ENCODE measurements around the gene TCEANC2.
"Not testable (repeated sequence)": the region's sequence is repeated elsewhere in the genome, so short reads cannot be mapped to it uniquely, and the experiment has no call there.

TCEANC2 gene

DNA sequence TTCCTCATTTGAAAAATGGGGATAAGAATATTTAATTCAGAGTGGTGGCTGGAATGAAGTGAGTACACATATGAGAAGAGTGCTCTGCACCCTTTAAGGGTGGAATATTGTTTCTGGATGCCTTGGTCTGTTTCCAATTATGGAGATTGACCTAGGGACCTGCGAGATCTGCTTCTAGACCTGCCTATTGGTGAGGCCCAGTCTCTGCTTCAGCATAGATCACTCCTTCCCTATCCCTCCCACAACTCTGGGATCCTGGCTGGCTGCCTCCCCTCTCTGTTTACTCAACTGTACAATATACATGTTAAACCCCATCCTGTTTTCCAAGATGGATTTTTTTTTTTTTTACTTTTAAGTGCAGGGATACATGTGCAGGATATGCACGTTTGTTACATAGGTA, 29.1 kb upstream of the TCEANC2 start:
- TF ChIP-seq, protein P1, sequence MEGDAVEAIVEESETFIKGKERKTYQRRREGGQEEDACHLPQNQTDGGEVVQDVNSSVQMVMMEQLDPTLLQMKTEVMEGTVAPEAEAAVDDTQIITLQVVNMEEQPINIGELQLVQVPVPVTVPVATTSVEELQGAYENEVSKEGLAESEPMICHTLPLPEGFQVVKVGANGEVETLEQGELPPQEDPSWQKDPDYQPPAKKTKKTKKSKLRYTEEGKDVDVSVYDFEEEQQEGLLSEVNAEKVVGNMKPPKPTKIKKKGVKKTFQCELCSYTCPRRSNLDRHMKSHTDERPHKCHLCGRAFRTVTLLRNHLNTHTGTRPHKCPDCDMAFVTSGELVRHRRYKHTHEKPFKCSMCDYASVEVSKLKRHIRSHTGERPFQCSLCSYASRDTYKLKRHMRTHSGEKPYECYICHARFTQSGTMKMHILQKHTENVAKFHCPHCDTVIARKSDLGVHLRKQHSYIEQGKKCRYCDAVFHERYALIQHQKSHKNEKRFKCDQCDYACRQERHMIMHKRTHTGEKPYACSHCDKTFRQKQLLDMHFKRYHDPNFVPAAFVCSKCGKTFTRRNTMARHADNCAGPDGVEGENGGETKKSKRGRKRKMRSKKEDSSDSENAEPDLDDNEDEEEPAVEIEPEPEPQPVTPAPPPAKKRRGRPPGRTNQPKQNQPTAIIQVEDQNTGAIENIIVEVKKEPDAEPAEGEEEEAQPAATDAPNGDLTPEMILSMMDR (conservative IDR thresholded peaks at IDR 0.05; ENCODE audit: low read depth, low read length), result no peak
- Histone ChIP-seq H2AFZ (ENCODE audit: low read depth) (no peak overlapping the region), H3K27ac (no peak overlapping the region), H3K79me2 (ENCODE audit: insufficient read depth, low read depth) (no peaks in the 10 kb centered on the region), H3K27me3 (ENCODE audit: insufficient read depth, low read depth) (no peaks in the 10 kb centered on the region), H3K4me2 (no peak overlapping the region), H3K4me1 (ENCODE audit: low read depth, poor library complexity, severe bottlenecking) (no peaks in the 10 kb centered on the region), H4K20me1 (ENCODE audit: insufficient read depth) (no peaks in the 10 kb centered on the region), H3K36me3 (ENCODE audit: insufficient read depth) (no peaks in the 10 kb centered on the region), H3K9ac (no peak overlapping the region), H3K4me3 (IDR thresholded peaks at IDR 0.05; ENCODE audit: insufficient read depth, low read depth, low read length) (no peak overlapping the region)

DNA sequence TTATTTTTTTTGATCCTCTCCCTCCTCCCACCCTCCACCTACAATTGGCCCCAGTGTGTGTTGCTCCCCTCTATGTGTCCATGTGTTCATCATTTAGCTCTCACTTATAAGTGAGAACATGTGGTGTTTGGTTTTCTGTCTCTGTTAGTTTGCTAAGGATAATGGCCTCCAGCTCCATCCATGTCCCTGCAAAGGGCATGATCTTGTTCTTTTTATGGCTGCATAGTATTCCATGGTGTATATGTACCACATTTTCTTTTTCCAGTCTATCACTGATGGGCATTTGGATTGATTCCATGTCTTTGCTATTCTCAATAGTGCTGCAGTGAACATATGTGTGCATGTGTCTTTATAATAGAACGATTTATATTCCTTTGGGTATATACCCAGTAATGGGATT, 28.6 kb upstream of the TCEANC2 start:
- H3K36me3 ChIP-seq (ENCODE audit: insufficient read depth); H3K4me3 ChIP-seq (IDR thresholded peaks at IDR 0.05; ENCODE audit: insufficient read depth, low read depth, low read length); H3K27me3 ChIP-seq (ENCODE audit: insufficient read depth, low read depth); H3K79me2 ChIP-seq (ENCODE audit: insufficient read depth, low read depth); H3K4me2 ChIP-seq; H3K9ac ChIP-seq; H2AFZ ChIP-seq (ENCODE audit: low read depth); H4K20me1 ChIP-seq (ENCODE audit: insufficient read depth); H3K27ac ChIP-seq; H3K4me1 ChIP-seq (ENCODE audit: low read depth, poor library complexity, severe bottlenecking): not testable (repeated sequence)

DNA sequence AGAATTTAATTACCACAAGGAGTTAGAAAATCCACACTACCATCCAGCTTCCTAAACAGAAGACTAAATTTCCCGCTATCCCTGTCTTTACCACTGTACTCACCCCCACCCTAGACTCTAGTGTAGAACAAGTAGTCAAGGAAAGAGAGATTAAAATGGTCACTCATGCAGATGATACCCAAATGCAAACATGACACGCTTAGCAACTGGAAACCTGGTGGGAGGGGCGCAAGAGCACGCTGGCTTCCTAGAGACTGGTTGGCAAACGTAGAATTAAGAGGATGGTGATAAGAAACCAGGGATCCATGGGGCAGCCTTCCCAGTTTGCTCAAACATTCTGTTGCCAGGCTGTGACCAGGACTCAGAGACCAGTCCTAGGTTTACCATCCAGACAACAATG, 25.6 kb upstream of the TCEANC2 start:
- Histone ChIP-seq H3K4me3 (IDR thresholded peaks at IDR 0.05; ENCODE audit: insufficient read depth, low read depth, low read length) (no peak overlapping the region), H3K36me3 (ENCODE audit: insufficient read depth) (0 out of 2 replicates have a peak, but pooled peaks cover 7% of the 10 kb centered on the region), H3K27me3 (ENCODE audit: insufficient read depth, low read depth) (no peaks in the 10 kb centered on the region), H3K4me1 (ENCODE audit: low read depth, poor library complexity, severe bottlenecking) (no peaks in the 10 kb centered on the region), H3K9ac (no peak overlapping the region), H4K20me1 (ENCODE audit: insufficient read depth) (no peaks in the 10 kb centered on the region), H3K27ac (no peak overlapping the region), H3K4me2 (no peak overlapping the region), H3K79me2 (ENCODE audit: insufficient read depth, low read depth) (no peaks in the 10 kb centered on the region), H2AFZ (ENCODE audit: low read depth) (no peak overlapping the region)
- TF ChIP-seq, protein P1 (conservative IDR thresholded peaks at IDR 0.05; ENCODE audit: low read depth, low read length), result no peak

GRCh38 chr1:54028306-54029251, 24.8 kb upstream of the TCEANC2 start:
- Histone ChIP-seq H4K20me1 (ENCODE audit: insufficient read depth) (no peaks in the 10 kb centered on the region), H2AFZ (ENCODE audit: low read depth) (no peak overlapping the region), H3K27ac (no peak overlapping the region), H3K36me3 (ENCODE audit: insufficient read depth) (0 out of 2 replicates have a peak, but pooled peaks cover 7% of the 10 kb centered on the region), H3K9ac (no peak overlapping the region), H3K79me2 (ENCODE audit: insufficient read depth, low read depth) (no peaks in the 10 kb centered on the region), H3K4me3 (IDR thresholded peaks at IDR 0.05; ENCODE audit: insufficient read depth, low read depth, low read length) (no peak overlapping the region), H3K27me3 (ENCODE audit: insufficient read depth, low read depth) (no peaks in the 10 kb centered on the region), H3K4me2 (no peak overlapping the region), H3K4me1 (ENCODE audit: low read depth, poor library complexity, severe bottlenecking) (no peaks in the 10 kb centered on the region)
- TF ChIP-seq, protein P1 (conservative IDR thresholded peaks at IDR 0.05; ENCODE audit: low read depth, low read length), result no peak

GRCh38 chr1:54037476-54037875, 15.9 kb upstream of the TCEANC2 start:
- H2AFZ ChIP-seq (ENCODE audit: low read depth), result no peak overlapping the region
- peaks cover 9% of the 10 kb centered on the region; the same call in 1 of the 2 replicates for H3K36me3 ChIP-seq (ENCODE audit: insufficient read depth)
- no peak overlapping the region for H3K27ac ChIP-seq
- H3K79me2 ChIP-seq (ENCODE audit: insufficient read depth, low read depth), result no peaks in the 10 kb centered on the region
- H3K4me1 ChIP-seq (ENCODE audit: low read depth, poor library complexity, severe bottlenecking), result peaks cover 17% of the 10 kb centered on the region
- H3K9ac ChIP-seq, result no peak overlapping the region
- H3K4me2 ChIP-seq, result no peak overlapping the region
- TF ChIP-seq, protein P1 (conservative IDR thresholded peaks at IDR 0.05; ENCODE audit: low read depth, low read length), result no peak
- H3K4me3 ChIP-seq (IDR thresholded peaks at IDR 0.05; ENCODE audit: insufficient read depth, low read depth, low read length), result no peak overlapping the region
- H3K27me3 ChIP-seq (ENCODE audit: insufficient read depth, low read depth), result no peaks in the 10 kb centered on the region
- no peaks in the 10 kb centered on the region for H4K20me1 ChIP-seq (ENCODE audit: insufficient read depth)
